Activated CD4-positive, alpha-beta T cell treated with anti-CD3 and anti-CD28 coated beads for 24 hours (primary cell): ENCODE results near the gene NCOA1.
"Not testable (repeated sequence)": the region's sequence is repeated elsewhere in the genome, so short reads cannot be mapped to it uniquely, and the experiment has no call there.

ENCODE experiments used
- DNase-seq, 2 donors: peaks; one replicate each; pipeline ENCODE4 v3.0.0-alpha.2; 2020; ENCODE audit warnings: low read depth in 2 of 2

Gene NCOA1

GRCh38 chr2:24474053-24474452 is 17.0 kb upstream of the NCOA1 start:
- DNase-seq = no peak

DNA sequence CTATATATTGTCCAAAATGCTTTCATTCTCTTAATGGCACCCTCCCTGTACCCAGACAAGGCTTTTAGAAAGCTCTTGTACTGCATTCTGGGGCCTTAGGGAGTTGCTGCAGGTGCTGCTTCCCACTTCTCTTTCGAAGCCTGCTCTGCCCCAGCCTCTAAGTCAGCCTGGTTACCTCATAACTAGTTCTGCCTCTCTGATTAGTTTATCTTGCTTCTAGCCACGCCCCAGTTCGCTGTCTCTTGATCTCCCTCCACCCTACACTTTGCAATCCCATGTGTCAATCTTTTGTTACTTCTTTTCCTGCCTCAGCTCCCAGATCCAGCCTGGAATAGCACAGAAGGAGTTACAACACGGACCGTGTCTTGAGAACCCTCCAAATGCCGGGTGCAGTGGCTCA is 13.8 kb upstream of the NCOA1 start:
- no peak for DNase-seq

GRCh38 chr2:24478243-24478642 is 12.8 kb upstream of the NCOA1 start:
- no peak for DNase-seq

DNA sequence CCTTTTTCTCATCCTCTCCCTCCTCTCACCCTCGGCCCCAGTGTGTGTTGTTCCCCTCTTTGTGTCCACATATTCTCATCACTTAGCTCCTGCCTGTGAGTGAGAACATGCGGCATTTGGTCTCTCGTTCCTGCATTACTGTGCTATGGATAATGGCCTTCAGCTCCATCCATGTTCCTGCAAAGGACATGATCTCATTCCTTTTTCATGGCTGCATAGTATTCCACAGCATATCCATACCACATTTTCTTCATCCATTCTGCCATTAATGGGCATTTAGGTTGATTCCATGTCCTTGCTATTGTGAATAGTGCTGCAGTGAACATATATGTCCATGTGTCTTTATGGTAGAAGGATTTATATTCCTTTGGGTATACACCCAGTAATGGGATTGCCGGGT is 10.8 kb upstream of the NCOA1 start:
- no peak for DNase-seq

DNA sequence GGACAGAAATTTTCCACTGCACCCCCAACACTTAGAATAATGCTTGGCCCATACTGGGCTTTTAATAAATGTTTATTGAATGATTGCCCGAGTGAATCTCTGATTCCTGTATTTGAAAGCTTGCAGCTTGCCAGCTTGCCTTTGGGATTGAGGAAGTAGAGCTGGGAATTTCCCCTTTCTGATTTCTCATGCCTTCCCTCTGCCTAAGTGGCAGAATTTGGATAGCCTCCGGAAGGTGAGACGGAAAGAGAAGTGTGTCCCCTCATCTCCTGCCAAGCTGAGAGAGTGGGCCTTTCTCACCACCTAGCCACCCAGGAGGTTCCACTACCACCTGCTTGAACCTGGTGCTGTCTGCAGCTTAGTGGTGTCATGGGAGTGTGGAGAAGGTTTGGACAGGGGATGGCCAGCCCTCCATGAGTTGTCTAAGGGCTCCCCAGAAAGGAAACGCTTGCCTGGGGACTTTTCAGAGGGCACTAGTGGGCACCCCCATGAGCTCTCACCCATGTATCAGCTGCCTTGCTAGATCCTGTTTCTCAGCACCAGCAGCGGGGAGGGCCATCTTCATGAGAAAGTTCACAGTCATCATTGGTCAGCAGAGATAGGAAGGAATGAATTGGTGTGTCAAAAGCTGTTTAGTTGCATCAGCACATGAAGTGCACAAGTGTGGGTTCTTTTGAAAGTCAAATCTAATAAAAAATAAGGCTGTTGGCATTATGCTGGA is 8.6 kb upstream of the NCOA1 start:
- DNase-seq = no peak

- DNase-seq = no peak
These were observed 8.1 kb upstream of the NCOA1 start for GRCh38 chr2:24482972-24483300.

DNA sequence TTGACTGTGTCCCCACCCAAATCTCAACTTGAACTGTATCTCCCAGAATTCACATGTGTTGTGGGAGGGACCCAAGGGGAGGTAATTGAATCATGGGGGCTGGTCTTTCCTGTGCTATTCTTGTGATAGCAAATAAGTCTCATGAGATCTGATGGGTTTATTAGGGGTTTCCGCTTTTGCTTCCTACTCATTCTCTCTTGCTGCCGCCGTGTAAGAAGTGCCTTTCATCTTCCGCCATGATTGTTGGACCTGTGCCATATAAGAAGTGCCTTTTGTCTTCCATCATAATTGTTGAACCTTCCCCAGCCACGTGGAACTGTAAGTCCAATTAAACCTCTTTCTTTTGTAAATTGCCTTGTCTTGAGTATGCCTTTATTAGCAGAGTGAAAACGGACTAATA is 6.4 kb upstream of the NCOA1 start:
- DNase-seq = not testable (repeated sequence)

DNA sequence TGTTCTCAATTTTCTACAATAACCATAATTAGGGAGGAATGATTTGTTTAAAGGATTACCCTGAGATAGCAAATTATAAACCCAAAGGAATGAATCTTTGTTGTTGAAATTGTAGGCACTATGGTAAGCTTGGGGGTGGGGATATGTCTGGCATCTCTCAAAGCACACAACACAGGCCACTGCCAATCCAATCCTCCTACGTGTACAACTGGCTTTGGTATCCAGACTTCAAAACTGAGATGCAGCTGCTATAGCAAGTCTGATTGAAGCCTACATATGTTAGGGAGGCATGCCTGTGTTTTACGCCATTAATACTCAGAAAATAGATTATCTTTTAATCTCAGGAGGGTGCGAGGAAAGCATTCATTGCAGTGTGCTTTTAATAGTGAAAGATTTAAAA is 5.9 kb upstream of the NCOA1 start:
- DNase-seq = no peak

DNA sequence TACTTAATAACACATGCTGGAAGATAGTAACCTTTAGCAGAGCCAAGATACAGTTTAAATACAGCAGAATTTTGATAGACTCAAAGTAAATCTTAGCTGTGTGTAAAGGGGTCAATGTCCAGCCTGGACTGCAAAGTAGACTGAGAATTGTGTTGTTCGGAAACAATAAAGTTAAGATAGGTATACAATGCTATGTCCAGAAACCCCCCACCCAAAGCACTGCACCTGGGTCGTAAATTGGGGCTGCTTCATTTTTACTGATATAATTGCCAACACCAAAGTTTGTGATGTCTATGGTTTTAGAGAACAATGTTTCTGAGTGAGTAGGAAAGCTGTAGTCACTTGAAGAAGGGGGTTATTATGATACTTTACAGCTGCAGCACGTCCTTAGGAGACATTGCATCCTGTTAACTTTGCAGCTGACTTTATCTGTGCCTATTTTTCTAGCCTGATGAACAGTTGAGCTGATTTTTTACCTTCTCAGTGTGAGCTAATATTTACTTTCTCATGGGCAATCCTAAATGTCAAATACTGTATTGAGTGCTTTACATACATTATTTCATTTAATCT is 4.3 kb upstream of the NCOA1 start:
- no peak for DNase-seq

DNA sequence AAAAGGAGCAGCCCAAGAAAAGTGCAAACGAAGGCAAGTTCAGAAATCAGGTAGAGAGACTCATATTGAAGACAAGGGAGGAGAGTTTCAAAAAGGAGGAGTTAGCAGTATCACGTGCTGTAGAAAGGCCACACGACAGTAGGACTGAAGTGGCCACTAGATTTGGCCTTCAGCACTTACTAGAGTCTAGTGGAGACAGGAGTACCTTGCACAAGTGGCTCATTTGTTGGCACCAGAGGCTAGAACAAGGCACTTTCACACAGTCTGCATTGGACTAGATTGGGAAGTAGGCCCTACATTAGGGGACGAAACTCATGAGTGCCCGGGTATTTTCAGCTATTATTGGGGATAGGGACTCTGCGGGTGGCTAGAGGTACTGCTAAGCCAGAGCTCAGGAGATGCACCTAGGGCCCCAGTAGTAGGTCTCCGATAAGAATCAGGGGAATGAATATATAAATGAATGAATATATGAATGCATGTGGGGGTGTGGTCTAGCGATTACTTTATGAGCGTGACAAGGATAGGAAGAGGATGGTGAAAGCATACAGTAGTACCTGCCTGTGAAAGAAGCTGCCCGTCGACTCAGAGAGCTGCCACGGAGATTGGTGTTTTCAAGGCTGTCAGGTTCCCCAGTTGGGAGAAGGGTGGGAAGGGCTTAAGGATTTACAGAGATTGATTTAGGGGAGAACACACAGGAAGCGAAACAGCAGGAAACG is 1.4 kb upstream of the NCOA1 start:
- no peak for DNase-seq

GRCh38 chr2:24490181-24490689 is 819 bp upstream of the NCOA1 start:
- no peak for DNase-seq

GRCh38 chr2:24491542-24492420 is 727 bp downstream of the NCOA1 start:
- no peak for DNase-seq

DNA sequence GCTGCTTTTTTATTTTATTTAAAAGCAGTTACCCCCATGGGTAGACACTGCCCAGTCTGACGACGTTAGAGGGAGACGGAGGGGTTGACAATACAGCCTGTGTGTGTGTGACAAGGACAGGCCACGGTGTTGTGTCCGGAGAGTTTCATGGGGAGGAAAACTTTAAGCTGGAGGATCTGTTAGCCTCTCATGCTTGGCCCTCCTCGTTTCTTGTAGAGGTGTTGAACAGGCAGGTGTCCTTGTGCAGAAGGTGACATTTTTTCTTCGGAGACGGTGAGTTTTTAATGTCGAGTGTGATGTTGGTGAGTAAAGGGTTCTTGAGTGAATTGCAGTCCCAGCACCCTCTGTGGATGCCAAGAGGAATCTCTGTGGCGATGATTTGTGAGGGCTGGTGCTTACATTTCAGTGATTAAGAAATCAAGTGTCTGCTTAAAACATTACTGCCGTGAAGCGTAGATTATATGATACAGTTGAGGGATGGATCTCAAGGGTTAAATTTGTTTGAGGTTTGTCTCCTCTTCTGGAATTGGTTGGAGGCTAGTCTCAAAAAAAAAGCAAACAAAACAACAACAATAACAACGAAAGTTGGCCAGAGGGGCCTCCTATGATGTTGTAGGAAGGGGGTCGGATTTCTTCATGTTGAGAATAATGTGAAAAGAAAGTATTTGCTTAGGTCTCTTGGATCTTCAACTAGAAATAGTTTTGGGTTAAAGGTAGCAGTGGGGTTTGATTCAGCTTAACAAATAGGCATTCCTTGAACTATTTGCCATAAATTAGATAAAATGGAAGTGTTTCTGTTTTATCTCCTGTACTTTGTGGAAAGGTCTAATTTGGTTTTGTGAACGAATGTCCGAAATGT is 1.6 kb downstream of the NCOA1 start:
- no peak for DNase-seq

DNA sequence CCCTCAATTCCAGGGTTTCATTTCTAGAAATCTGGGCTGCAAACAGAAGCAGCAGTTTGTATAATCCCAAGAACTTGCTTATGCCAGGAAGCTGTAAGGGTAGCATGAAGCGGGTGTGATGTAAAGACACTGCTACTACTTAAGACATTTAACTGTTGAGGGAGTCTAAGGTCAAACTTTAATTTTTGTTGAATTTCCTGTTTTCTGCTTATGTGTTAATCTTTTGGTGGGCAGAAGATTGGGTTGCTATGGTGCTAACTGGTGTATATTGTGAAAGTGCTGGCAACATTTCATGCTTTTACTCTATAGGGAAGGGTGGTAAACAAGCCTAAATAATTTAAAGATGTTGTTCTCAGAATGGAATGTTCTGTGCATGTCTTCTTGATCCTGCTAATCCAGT is 2.7 kb downstream of the NCOA1 start:
- DNase-seq = no peak

GRCh38 chr2:24494410-24494809 is 3.4 kb downstream of the NCOA1 start:
- DNase-seq = no peak

DNA sequence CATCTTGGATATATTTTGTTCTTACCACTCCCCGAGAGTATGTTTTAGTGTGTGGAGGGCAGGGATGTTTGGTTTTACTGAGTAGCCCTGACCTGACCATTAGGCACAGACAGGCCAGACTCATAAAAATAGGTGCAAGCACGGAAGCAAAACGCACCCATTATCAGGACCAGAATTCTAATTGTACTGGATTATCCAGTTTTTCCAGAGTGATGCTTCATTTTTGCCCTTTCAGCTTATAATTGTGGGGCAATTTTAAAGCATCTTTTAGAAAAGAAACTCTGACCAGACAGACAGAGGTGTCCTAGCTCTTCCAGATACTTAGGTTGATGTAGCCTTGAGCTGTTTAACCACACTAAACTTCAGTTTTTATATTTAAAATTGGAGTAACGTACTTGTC is 4.4 kb downstream of the NCOA1 start:
- no peak for DNase-seq

- DNase-seq = no peak
These were observed 5.9 kb downstream of the NCOA1 start for GRCh38 chr2:24496959-24497358.

DNA sequence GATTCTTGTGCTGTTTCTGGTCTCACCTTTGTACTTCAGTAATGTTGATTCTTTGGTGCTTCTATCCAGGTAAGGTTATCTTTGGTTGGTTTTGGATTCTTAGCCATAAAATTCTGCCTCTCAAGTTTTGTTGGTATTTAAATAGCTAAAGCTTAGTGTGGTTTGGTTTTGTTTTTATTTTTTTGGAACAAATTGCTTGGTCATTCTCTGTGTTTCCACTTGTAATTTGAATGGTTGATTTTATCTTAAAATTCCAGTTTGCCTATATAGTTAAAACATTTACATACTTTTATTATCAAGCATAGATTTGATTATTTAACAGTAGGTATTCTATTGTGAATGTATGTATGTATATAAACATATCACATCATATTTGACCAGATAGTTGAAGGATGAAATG is 6.6 kb downstream of the NCOA1 start:
- DNase-seq = no peak

DNA sequence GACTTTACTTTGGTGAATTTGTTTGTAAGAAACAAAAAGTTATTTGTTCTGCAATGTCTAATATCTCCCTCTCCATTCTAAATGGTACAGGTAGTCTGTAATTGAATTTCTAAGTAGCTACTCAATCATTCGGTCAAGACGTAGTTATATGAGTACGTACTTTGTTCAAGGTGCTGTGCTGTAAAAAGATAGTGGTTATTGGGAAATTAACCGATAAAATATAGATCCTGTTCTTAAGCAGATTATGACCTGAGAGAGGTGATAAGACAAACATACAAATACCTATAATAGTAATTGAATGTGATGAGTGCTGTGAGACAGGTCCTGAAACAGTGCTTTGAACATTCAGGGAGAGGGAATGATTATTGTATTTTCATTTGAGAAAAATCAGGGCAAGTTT is 7.1 kb downstream of the NCOA1 start:
- no peak for DNase-seq

DNA sequence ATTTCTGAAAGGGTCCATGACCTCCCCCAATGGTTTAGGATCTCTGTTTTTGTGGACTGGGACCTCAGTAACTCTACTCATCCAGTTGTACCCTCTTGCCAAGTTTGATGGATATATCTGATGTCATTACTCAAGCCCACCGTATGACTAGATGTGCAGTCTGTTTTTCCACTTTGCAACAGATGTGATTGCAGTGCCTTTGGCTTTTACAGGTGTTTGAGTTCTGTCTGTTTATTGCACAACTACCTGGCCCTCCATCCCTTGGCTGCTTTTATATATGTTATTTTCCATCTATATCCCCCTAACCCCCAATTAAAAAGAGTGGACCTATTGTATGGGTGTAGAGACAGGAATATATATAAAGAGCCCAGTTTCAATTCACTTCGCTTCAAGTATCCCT is 10.8 kb downstream of the NCOA1 start:
- DNase-seq = no peak

DNA sequence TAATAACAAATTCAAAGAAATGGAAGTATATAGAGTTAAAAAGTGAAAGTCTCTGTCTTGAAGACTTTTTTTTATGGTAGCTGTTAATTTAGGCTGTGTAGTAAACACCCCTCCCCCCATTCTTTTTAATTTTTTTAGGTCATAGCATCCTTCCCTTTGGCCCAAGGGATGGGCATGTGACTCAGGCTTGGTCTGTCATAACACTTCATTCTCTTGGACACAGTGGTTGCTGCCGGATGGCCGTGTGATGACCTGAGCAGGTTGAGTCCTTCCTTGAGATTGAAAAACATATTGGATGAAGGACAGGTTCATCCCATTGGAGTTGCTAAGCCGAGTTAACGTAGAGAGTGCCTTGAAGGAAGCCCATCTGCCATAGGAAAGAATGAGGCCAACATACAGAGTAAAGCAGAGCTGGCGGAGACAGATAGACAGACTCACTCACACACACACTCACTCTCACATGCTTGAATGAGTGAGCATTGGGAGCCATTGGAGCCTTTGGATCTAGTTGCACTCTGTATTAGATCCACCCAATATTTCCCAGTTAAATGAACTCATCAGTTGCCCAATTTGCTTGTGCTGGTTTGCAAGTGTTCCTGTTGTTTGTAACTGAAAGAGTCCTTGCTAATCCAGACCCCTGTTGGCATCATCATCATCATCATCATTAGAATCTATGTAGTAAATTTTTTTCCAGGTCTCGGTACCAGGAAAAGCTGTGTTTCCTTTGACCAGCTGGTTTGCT is 14.7 kb downstream of the NCOA1 start:
- DNase-seq = no peak
